Stomach (tissue), 4 donors: ENCODE measurements around the gene AZIN2.
"Not testable (repeated sequence)": the region's sequence is repeated elsewhere in the genome, so short reads cannot be mapped to it uniquely, and the experiment has no call there.

Experiments
- CTCF ChIP-seq, 7 experiments: fragments of 450-650 bp in 4 of 7; fragments of 200-600 bp in 3 of 7; sonication (generic) in 3 of 7; IDR thresholded peaks; one replicate each; pipeline ENCODE4 v1.5.1; 2016 to 2019; ENCODE audit warnings: antibody characterized with exemption in 7 of 7, control low read depth in 2 of 7, mild to moderate bottlenecking in 1 of 7
- POLR2AphosphoS5 ChIP-seq, 3 donors: sonication (generic); formaldehyde crosslinking; IDR thresholded peaks; one replicate each; pipeline ENCODE4 v1.6.1; 2016; ENCODE audit warnings: antibody characterized with exemption in 3 of 3

GRCh38 chr1:33100119-33100415, 19.1 kb downstream of the AZIN2 start:
- TF ChIP-seq CTCF, POLR2AphosphoS5 (IDR thresholded peaks at IDR 0.05): not testable (repeated sequence)
